ENCODE data around the gene SON.

Gene SON

GRCh38 chr21:33569991-33570390 is 27.2 kb downstream of the SON start:
- no peak overlapping the region for H3K4me3 ChIP-seq (ENCODE audit: low read depth, low read length)
- no peak overlapping the region for H3K27ac ChIP-seq (ENCODE audit: extremely low read depth, low read depth, low read length)
- POLR2A ChIA-PET = no interaction called here
- no peaks in the 10 kb centered on the region for H3K9me3 ChIP-seq (ENCODE audit: control insufficient read depth, insufficient read depth, low read depth, low read length)
- no peaks in the 10 kb centered on the region for H3K4me1 ChIP-seq (ENCODE audit: control insufficient read depth, insufficient read depth, low read length)
- CTCF ChIA-PET = interaction anchor here (0.6 to 1.3 kb wide), 3 partner anchors 9 to 35 kb away, joined by 3 to 7 read pairs (median 4); no protein-coding TSS in a partner anchor
- TF ChIP-seq REPIN1 (tag by site-specific recombination; IDR thresholded peaks at IDR 0.05; ENCODE audit: low read depth) (no peak), ZNF221 (tag by site-specific recombination; IDR thresholded peaks at IDR 0.05; ENCODE audit: borderline replicate concordance) (no peak), ZNF629 (tag by site-specific recombination; IDR thresholded peaks at IDR 0.05) (no peak), ZNF785 (tag by site-specific recombination; IDR thresholded peaks at IDR 0.05) (no peak), ZNF513 (tag by site-specific recombination; IDR thresholded peaks at IDR 0.05) (no peak), ZNF580 (tag by site-specific recombination; IDR thresholded peaks at IDR 0.05) (no peak), ZNF274 (IDR thresholded peaks at IDR 0.05; ENCODE audit: low read length) (no peak), ZNF274 (tag by site-specific recombination; IDR thresholded peaks at IDR 0.05; ENCODE audit: borderline replicate concordance) (no peak), ZNF140 (tag by site-specific recombination; IDR thresholded peaks at IDR 0.05) (no peak), HIC1 (tag by site-specific recombination; IDR thresholded peaks at IDR 0.05) (no peak), ZNF426 (tag by site-specific recombination; IDR thresholded peaks at IDR 0.05) (no peak), ZNF19 (tag by site-specific recombination; IDR thresholded peaks at IDR 0.05; ENCODE audit: low read depth) (no peak), REST (tag by site-specific recombination; IDR thresholded peaks at IDR 0.05) (no peak), SP7 (tag by site-specific recombination; IDR thresholded peaks at IDR 0.05) (no peak)
- peaks cover 73 to 86% of the 10 kb centered on the region in 2 experiments for H3K36me3 ChIP-seq (ENCODE audit: control insufficient read depth in 2 of 2, insufficient read depth in 1 of 2, low read length in 2 of 2)

- H3K36me3 ChIP-seq (ENCODE audit: control insufficient read depth in 2 of 2, insufficient read depth in 1 of 2, low read length in 2 of 2) = peaks cover 88 to 90% of the 10 kb centered on the region in 2 experiments
- TF ChIP-seq ZNF121 (tag by site-specific recombination; IDR thresholded peaks at IDR 0.05) (no peak), SP3 (tag by site-specific recombination; IDR thresholded peaks at IDR 0.05) (no peak), ZBTB49 (tag by site-specific recombination; IDR thresholded peaks at IDR 0.05; ENCODE audit: low read depth) (no peak), FEZF1 (tag by site-specific recombination; IDR thresholded peaks at IDR 0.05) (no peak), ZNF26 (tag by site-specific recombination; IDR thresholded peaks at IDR 0.05) (no peak), ZNF132 (tag by site-specific recombination; IDR thresholded peaks at IDR 0.05; ENCODE audit: borderline replicate concordance) (no peak), ZNF292 (tag by site-specific recombination; IDR thresholded peaks at IDR 0.05; ENCODE audit: borderline replicate concordance, low read depth) (no peak), SALL2 (tag by site-specific recombination; IDR thresholded peaks at IDR 0.05; ENCODE audit: borderline replicate concordance) (no peak), ZNF214 (tag by site-specific recombination; IDR thresholded peaks at IDR 0.05; ENCODE audit: borderline replicate concordance) (no peak)
Observed at GRCh38 chr21:33572350-33572749, 29.5 kb downstream of the SON start.

More at GRCh38 chr21:33572350-33572749, 29.5 kb downstream of the SON start:
- Histone ChIP-seq H3K4me3 (ENCODE audit: low read depth, low read length) (no peak overlapping the region), H3K27ac (ENCODE audit: extremely low read depth, low read depth, low read length) (no peak overlapping the region), H3K9me3 (ENCODE audit: control insufficient read depth, insufficient read depth, low read depth, low read length) (no peaks in the 10 kb centered on the region), H3K4me1 (ENCODE audit: control insufficient read depth, insufficient read depth, low read length) (no peaks in the 10 kb centered on the region)
- POLR2A ChIA-PET = interaction anchor here (0.7 to 3.1 kb wide), 3 partner anchors 10 to 109 kb away, joined by 3 to 13 read pairs (median 3); partner anchors contain the start of gene DONSON
- CTCF ChIA-PET = interaction anchor here (0.6 to 3.2 kb wide), 4 partner anchors 13 to 548 kb away, joined by 3 to 17 read pairs (median 4); no protein-coding TSS in a partner anchor

All from HEK293 (cell line).